Measurements from ENCODE around the gene STEAP3. TPM values are rescaled to one million over a fixed set of nuclear protein-coding genes. Genes with fewer than 3 reads are reported as not detected.

Gene STEAP3
- total and polyA plus RNA-seq, 8 donors = 6.6 to 28.2 (median 19.5) TPM

GRCh38 chr2:119305497-119306195 is 82.0 kb downstream of the STEAP3 start:
- Histone ChIP-seq H3K4me1 (peaks cover 0 to 5% (median 0%) of the 10 kb centered on the region in 3 donors), H3K27me3 (no peaks in the 10 kb centered on the region), H3K27ac (peak overlapping the region in 3 of 4 donors; percentile 28 to 59 (median 50)), H3K9me3 (no peaks in the 10 kb centered on the region), H3K36me3 (no peaks in the 10 kb centered on the region), H3K4me3 (peak overlapping the region in 2 of 4 donors; percentile 25 to 26)
- no peak for TF ChIP-seq CTCF (IDR thresholded peaks at IDR 0.05)
- WGBS, 2 donors = 41 to 48% methylated on average over 12 of the region's 12 CpGs
- intact Hi-C loops (cut with DNase I) = no loop called here
- FAIRE-seq (no peak), DNase-seq (no peak), ATAC-seq (peak; percentile 34 to 61 (median 56))

- Histone ChIP-seq H3K9me3 (no peaks in the 10 kb centered on the region), H3K27ac (peak overlapping the region in 3 of 4 donors; percentile 28 to 59 (median 50)), H3K4me1 (peaks cover 0 to 5% (median 0%) of the 10 kb centered on the region in 3 donors), H3K27me3 (no peaks in the 10 kb centered on the region), H3K4me3 (peak overlapping the region in 2 of 4 donors; percentile 25 to 26), H3K36me3 (no peaks in the 10 kb centered on the region)
- WGBS, 2 donors = 38 to 49% methylated on average over 10 of the region's 10 CpGs
- FAIRE-seq = no peak
- intact Hi-C loops (cut with DNase I) = no loop called here
- TF ChIP-seq CTCF (IDR thresholded peaks at IDR 0.05) = no peak
- DNase-seq = no peak
- ATAC-seq = peak; percentile 14 to 48 (median 39)
Observed at GRCh38 chr2:119306196-119306590, 82.6 kb downstream of the STEAP3 start.

- Histone ChIP-seq H3K27ac (no peak overlapping the region), H3K9me3 (no peaks in the 10 kb centered on the region), H3K4me3 (no peak overlapping the region), H3K36me3 (no peaks in the 10 kb centered on the region), H3K4me1 (peaks cover 0 to 5% (median 0%) of the 10 kb centered on the region in 3 donors), H3K27me3 (no peaks in the 10 kb centered on the region)
- WGBS, 2 donors = 50 to 66% methylated on average over 7 of the region's 7 CpGs
- no peak for TF ChIP-seq CTCF (IDR thresholded peaks at IDR 0.05)
- intact Hi-C loops (cut with DNase I) = no loop called here
- DNase-seq = no peak
- ATAC-seq = no peak
- FAIRE-seq = no peak
Observed at GRCh38 chr2:119307419-119308140, 83.9 kb downstream of the STEAP3 start.

- no peaks in the 10 kb centered on the region for H3K9me3 ChIP-seq
- H3K36me3 ChIP-seq = no peaks in the 10 kb centered on the region
- FAIRE-seq (no peak), ATAC-seq (no peak), DNase-seq (no peak)
- no peaks in the 10 kb centered on the region for H3K27me3 ChIP-seq
- H3K4me1 ChIP-seq = peaks cover 0 to 5% (median 0%) of the 10 kb centered on the region in 3 donors
- intact Hi-C loops (cut with DNase I) = no loop called here
- no peak for TF ChIP-seq CTCF (IDR thresholded peaks at IDR 0.05)
- H3K27ac ChIP-seq = no peak overlapping the region
- H3K4me3 ChIP-seq = no peak overlapping the region
- 42 to 43% methylated on average over 4 of the region's 4 CpGs for WGBS, 2 donors
Observed at GRCh38 chr2:119308793-119309330, 85.2 kb downstream of the STEAP3 start.
